D341Med (cell line): ENCODE data around the gene THRAP3.

Source experiments
- DNase-seq: peaks from one replicate; pipeline ENCODE4 v3.0.0; 2012; ENCODE audit warnings: low spot score

Gene THRAP3

DNA sequence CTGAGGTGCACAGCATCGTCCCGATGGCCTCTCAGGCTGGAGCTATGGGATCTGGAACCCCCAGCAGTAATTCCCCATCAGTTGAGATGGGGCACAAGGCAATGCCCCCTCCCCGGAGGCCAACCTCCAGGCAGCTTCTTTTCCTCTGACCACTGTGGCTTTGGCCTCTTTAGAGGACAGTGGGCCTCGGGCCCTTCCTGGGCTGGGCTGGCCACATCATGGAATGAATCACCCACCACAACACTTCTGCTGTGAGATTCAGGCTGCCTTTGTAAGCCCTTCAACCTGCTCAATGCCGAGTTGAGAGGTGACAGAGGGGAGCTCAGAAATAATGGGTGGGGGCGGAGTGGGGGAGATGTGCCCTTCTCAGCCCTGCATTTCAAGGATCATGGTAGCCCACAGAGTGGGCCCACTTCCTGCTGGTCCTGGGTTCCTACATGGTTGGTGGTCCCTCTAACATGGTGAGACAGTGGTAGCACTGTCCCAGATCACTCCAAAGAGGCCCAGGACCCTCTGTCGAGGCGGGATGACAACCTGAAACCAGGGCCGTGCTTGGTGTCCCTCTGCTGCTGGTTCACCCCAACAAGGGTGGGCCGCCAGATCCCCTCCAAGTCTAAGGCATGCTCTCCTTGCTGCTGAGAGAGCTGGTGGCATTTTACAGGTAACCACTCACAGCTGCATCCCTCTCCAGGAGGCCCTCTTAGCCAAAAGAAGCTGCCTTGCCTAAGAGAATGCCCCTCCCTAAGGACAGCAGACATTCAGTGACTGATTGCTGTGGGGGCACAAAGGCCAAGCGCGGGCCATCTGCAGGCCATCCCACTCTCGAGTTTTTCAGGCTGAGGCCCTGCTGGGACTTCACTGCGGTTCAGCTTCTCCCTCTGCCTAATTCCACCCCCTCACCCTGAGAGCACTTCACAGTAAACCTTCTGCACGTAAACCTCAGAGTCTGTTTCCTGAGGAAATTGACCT lies 129.0 kb downstream of the THRAP3 start:
- no peak for DNase-seq

GRCh38 chr1:36354486-36354885 lies 130.2 kb downstream of the THRAP3 start:
- no peak for DNase-seq
